KG1 (cell line): Measurements from ENCODE around the gene KRTAP10-3.
"Not testable (repeated sequence)": the region's sequence is repeated elsewhere in the genome, so short reads cannot be mapped to it uniquely, and the experiment has no call there.

Source experiments
- DNase-seq: peaks from one replicate; lab custom pipeline; 2025; lab: John Stamatoyannopoulos, UW

Gene KRTAP10-3

GRCh38 chr21:44558695-44559094, at the start of gene KRTAP10-3:
Gene KRTAP10-3 (minus strand): TSS chr21:44558795. CDS start chr21:44558715, 80 bp downstream.
- DNase-seq, result no peak

- DNase-seq, result no peak
Measured at GRCh38 chr21:44606495-44606894, 47.9 kb upstream of the KRTAP10-3 start.

- no peak for DNase-seq
Measured at GRCh38 chr21:44603911-44604310, 45.3 kb upstream of the KRTAP10-3 start.

GRCh38 chr21:44603109-44603875, 44.7 kb upstream of the KRTAP10-3 start:
- no peak for DNase-seq

GRCh38 chr21:44602463-44602850, 43.9 kb upstream of the KRTAP10-3 start:
- DNase-seq, result no peak

GRCh38 chr21:44601596-44602462, 43.2 kb upstream of the KRTAP10-3 start:
- no peak for DNase-seq

GRCh38 chr21:44601091-44601490, 42.5 kb upstream of the KRTAP10-3 start:
- DNase-seq, result not testable (repeated sequence)

GRCh38 chr21:44600118-44600978, 41.8 kb upstream of the KRTAP10-3 start, which contains the start of gene KRTAP10-7:
Gene KRTAP10-7 (plus strand): TSS chr21:44600597. CDS start chr21:44600622, 25 bp downstream.
- not testable (repeated sequence) for DNase-seq

DNA sequence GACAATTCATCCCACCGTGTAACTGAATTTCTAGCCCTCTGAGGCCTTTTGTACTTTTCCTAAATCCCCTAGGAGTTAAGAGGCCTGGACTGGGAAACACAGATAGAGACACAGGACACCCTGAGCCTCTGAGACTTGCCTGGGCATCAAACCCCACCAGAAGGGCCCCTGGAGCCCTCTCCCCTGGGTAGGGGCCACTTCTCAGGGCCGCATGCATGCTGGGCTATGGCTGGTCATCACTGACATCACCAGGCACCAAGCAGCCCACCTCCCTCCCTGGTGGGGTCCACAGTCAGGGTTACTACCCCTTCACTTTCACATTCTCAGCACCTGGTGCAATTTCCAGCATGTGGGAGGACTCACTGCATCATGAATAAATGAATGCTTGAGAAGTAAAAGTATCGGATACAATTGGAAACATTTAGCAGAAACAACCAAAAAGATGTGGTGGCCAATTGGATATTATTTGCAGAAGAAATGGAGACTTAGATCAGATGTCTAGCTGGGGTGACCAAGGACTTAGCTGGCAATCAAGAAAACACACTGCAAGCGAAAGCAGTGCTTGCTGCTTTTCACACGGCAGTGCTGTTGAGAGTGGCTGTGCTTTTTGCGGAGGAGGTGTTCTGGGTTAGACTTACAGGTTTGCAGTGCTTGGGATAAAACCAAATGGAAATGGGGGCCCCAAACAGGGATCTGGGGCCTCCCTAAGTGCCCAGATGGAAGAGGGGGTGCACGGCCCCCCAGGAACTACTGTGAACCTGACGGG, 40.9 kb upstream of the KRTAP10-3 start:
- no peak for DNase-seq

DNA sequence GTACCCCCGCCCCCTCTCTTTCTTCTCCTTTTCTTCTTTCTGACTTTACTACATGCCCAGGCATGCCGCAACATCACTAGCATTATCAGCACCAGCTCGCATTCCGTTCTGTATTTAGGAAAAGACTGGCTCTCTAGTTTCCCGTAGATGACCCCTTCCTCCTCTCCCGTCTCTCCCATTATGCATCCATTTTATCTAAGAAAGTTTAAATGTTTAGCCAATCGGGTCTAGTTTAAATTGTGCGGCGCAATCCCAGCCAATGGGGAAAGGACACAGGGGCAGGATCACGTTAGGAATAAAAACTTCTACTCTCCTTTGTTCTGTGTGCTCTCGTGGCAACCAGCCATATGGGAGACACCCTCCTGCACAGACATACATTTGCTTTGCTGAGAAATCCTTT, 39.5 kb upstream of the KRTAP10-3 start:
- DNase-seq, result no peak

- DNase-seq, result no peak
Measured at GRCh38 chr21:44596068-44596725, 37.6 kb upstream of the KRTAP10-3 start.

DNA sequence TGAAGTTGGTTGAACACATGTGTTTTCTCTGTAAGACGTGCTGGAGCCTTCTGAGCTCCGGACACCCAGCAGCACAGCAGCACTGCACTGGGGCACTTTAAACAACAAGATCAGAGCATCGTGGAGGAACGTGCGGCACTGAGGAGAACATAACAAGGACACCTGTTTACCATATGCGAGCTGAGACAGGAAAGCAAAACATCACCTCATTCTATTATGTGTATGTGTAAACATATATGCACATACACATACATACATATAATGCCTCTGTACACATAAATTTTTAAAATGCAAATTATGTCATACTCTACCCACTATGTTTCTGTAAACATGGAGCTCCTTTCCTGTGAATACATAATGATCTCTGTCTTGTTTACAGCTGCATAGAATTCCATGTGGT, 36.9 kb upstream of the KRTAP10-3 start:
- DNase-seq, result no peak

DNA sequence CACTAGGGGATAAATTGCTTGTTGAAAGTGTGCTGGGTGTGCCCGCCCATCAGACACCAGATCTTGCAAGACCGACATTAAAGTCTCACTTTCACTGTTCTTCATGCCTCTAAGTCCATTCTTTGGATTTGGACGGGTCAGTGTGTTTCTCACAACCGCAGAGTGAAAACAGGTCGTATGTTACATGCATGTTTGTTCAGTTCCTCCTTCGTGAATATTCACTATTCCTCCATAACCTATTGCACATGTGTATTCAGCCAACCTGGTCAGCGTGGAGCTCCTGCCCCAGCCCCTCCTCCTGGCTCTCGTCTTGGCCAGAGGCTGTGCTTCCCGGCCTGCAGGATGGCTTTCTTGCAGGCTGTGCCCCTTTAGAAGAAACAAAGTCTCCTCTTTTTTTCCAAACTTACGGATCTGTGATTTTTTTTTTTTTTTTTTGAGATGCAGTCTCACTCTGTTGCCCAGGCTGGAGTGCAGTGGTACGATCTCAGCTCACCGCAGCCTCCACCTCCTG, 35.9 kb upstream of the KRTAP10-3 start:
- no peak for DNase-seq

GRCh38 chr21:44593598-44594405, 35.2 kb upstream of the KRTAP10-3 start:
- no peak for DNase-seq

- no peak for DNase-seq
Measured at GRCh38 chr21:44592446-44593311, 34.1 kb upstream of the KRTAP10-3 start, which contains the start of gene KRTAP10-6. Gene KRTAP10-6 (minus strand): TSS chr21:44592505. CDS start chr21:44592484, 21 bp downstream.

- DNase-seq, result not testable (repeated sequence)
Measured at GRCh38 chr21:44591801-44592130, 33.2 kb upstream of the KRTAP10-3 start.

GRCh38 chr21:44590897-44591800, 32.6 kb upstream of the KRTAP10-3 start:
- not testable (repeated sequence) for DNase-seq
